Keratinocyte (primary cell): Measurements from ENCODE around the gene LIPN.

Experiments
- CTCF ChIP-seq, 3 experiments: IDR thresholded peaks in 1 of 3; conservative IDR thresholded peaks in 1 of 3; optimal IDR thresholded peaks in 1 of 3; 2 replicates in 2 of 3; 3 replicates in 1 of 3; pipeline versions ENCODE3 to v1.5.1; 2011; ENCODE audit warnings: low read length in 3 of 3, mild to moderate bottlenecking in 3 of 3, moderate library complexity in 2 of 3, control low read depth in 1 of 3, inconsistent platforms in 1 of 3; ENCODE audit not compliant: insufficient read depth in 2 of 3; ENCODE audit errors: extremely low read depth in 1 of 3
- EZH2 ChIP-seq: IDR thresholded peaks from one replicate; pipeline ENCODE4 v1.6.1; 2012; ENCODE audit warnings: inconsistent platforms, mild to moderate bottlenecking, low read length, moderate library complexity

DNA sequence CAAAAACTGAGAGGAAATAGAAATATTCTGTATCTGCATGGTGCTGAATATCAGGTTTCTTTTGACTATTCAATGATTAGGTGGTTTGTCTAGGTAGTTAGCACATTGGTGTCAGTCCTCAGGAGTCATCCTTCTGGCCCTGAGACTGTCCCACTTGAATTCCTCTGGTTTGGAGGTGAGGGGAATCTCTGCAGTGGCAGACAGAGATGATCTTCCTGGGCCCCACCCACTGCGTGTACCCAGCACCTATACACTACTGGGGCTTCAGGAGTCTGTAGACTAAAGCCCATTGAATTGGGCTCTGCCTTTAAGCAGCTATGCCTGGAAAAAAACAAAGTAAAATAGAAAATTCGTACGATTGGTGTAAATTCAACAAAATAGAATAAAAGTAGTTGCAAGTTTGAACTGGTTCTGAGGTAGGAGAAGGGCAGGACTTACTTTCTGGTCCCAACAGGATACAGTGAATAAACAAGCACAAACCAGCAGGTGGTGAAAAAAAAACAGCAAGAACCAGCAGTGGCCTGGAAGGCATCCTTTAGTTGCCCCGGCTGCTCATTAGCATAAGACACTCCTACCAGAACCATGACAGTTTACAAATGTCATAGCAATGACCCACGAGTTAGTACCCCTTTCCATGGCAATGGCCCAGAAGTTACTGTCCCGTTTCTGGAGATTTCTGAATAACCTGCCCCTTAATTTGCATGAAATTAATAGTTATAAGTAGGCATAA lies 44.4 kb downstream of the LIPN start:
- TF ChIP-seq CTCF (optimal IDR thresholded peaks at IDR 0.05 in 1 of 3, IDR thresholded peaks at IDR 0.05 in 1 of 3, conservative IDR thresholded peaks at IDR 0.05 in 1 of 3; ENCODE audit: extremely low read depth in 1 of 3, insufficient read depth in 2 of 3, low read length in 3 of 3) (no peak), EZH2 (no peak)
